GM12878 (cell line): ENCODE results near the gene AKT1S1. TPM values are rescaled to one million over a fixed set of nuclear protein-coding genes. Genes with fewer than 3 reads are reported as not detected.

Experiments used
- ATAC-seq: fragments of 200-7000 bp; cut with Tn5 transposase; 3 replicates; pipeline ENCODE4 v1.9.1; 2020; ENCODE audit warnings: mild to moderate bottlenecking, moderate library complexity
- BruUV-seq: library from RNA; stranded (reverse); fragments of 400-500 nt; replicated peaks from 2 replicates; lab custom pipeline; 2021; lab: Mats Ljungman, UMichigan
- CTCF ChIA-PET: fragments of 300-600 bp; sonication (Branson Sonifier 250); formaldehyde crosslinking; extraction: SDS; loops from one replicate; lab custom pipeline; 2021; ENCODE audit warnings: inconsistent platforms; lab: Yijun Ruan, JAX
- POLR2A ChIA-PET: fragments of 350-600 bp; formaldehyde crosslinking; extraction: SDS; loops from one replicate; lab custom pipeline; 2021; ENCODE audit warnings: inconsistent platforms; lab: Charles Lee
- RAD21 ChIA-PET: fragments of 300-600 bp; sonication (Branson Sonifier 250); formaldehyde crosslinking; loops from one replicate; lab custom pipeline; 2023; ENCODE audit warnings: antibody characterized with exemption; ENCODE audit not compliant: unreplicated experiment; lab: Charles Lee
- SMC1A ChIA-PET: fragments of 300-600 bp; sonication (Branson Sonifier 250); formaldehyde crosslinking; loops from one replicate; lab custom pipeline; 2023; ENCODE audit not compliant: unreplicated experiment, uncharacterized antibody; lab: Charles Lee
- DNase-seq: peaks from one replicate; pipeline ENCODE4 v3.0.0-alpha.2; 2011; ENCODE audit warnings: low read depth, low spot score
- FAIRE-seq: peaks from 3 replicates; lab custom pipeline; 2011; peaks lifted over from hg19 to GRCh38; lab: Jason Lieb, UNC
- H2AFZ ChIP-seq: 2 replicates; pipeline ENCODE4 v1.6.0; 2011; ENCODE audit warnings: low read depth, low read length, control low read depth; ENCODE audit not compliant: control insufficient read depth
- H3K27ac ChIP-seq: 2 replicates; pipeline ENCODE4 v1.5.1; 2011; ENCODE audit warnings: control low read depth; ENCODE audit not compliant: control insufficient read depth, insufficient read depth
- H3K27me3 ChIP-seq, 2 experiments: replicated peaks in 1 of 2; 2 replicates each; pipeline versions ENCODE4 v1.6.0 to v1.6.1; 2011; ENCODE audit warnings: low read length in 1 of 2; ENCODE audit not compliant: control insufficient read depth in 2 of 2, insufficient read depth in 2 of 2
- H3K36me3 ChIP-seq, 2 experiments: 2 replicates each; pipeline ENCODE4 v1.5.1; 2011; ENCODE audit warnings: low read length in 1 of 2; ENCODE audit not compliant: control insufficient read depth in 2 of 2, insufficient read depth in 2 of 2
- H3K4me1 ChIP-seq: 2 replicates; pipeline ENCODE4 v1.6.1; 2011; ENCODE audit warnings: mild to moderate bottlenecking, low read length, moderate library complexity, mixed read lengths; ENCODE audit not compliant: control insufficient read depth, insufficient read depth
- H3K4me2 ChIP-seq: 2 replicates; pipeline ENCODE4 v1.6.0; 2011; ENCODE audit warnings: control low read depth; ENCODE audit not compliant: control insufficient read depth, insufficient read depth
- H3K4me3 ChIP-seq: fragments of 200-600 bp; sonication (generic); 2 replicates; pipeline ENCODE4 v1.5.1; 2016
- H3K79me2 ChIP-seq: 2 replicates; pipeline ENCODE4 v1.6.0; 2011; ENCODE audit warnings: low read length; ENCODE audit not compliant: control insufficient read depth, insufficient read depth
- H3K9ac ChIP-seq: 2 replicates; pipeline ENCODE4 v1.8.0; 2011; ENCODE audit warnings: low read length, control low read depth, mixed read lengths; ENCODE audit not compliant: control insufficient read depth, insufficient read depth
- H3K9me3 ChIP-seq: replicated peaks from 3 replicates; pipeline ENCODE4 v1.5.1; 2011; ENCODE audit warnings: mild to moderate bottlenecking, low read length; ENCODE audit not compliant: control insufficient read depth, insufficient read depth
- H4K20me1 ChIP-seq: 2 replicates; pipeline ENCODE4 v1.6.0; 2011; ENCODE audit not compliant: control insufficient read depth, insufficient read depth
- ATF3 ChIP-seq: IDR thresholded peaks from 2 replicates; pipeline ENCODE4 v1.6.1; 2011; ENCODE audit warnings: low read depth, mild to moderate bottlenecking, low read length, moderate library complexity, borderline replicate concordance; ENCODE audit errors: extremely low read depth
- BMI1 ChIP-seq: fragments of 450-650 bp; IDR thresholded peaks from 2 replicates; pipeline ENCODE4 v1.6.1; 2016; ENCODE audit warnings: mild to moderate bottlenecking, moderate library complexity, borderline replicate concordance
- E2F8 ChIP-seq: fragments of 450-650 bp; IDR thresholded peaks from 2 replicates; pipeline ENCODE4 v1.6.1; 2018; ENCODE audit warnings: mild to moderate bottlenecking, low read depth, moderate library complexity; ENCODE audit not compliant: partially characterized antibody
- EP300 ChIP-seq, 2 experiments: fragments of 150-350 bp in 1 of 2; IDR thresholded peaks; 2 replicates each; pipeline ENCODE4 v1.6.1; 2011 to 2012; ENCODE audit warnings: low read depth in 2 of 2, low read length in 2 of 2, borderline replicate concordance in 1 of 2, improper control_type of control experiment in 1 of 2, inconsistent platforms in 1 of 2; ENCODE audit not compliant: control insufficient read depth in 1 of 2
- GATAD2B ChIP-seq: fragments of 450-650 bp; conservative IDR thresholded peaks from 2 replicates; pipeline ENCODE4 v1.6.1; 2017; ENCODE audit warnings: low read depth, mild to moderate bottlenecking, moderate library complexity
- IKZF2 ChIP-seq, 2 experiments: fragments of 450-650 bp; IDR thresholded peaks; 2 replicates each; pipeline ENCODE4 v1.6.1; 2017; ENCODE audit warnings: mild to moderate bottlenecking in 2 of 2, moderate library complexity in 2 of 2
- IRF4 ChIP-seq: IDR thresholded peaks from 2 replicates; pipeline ENCODE4 v1.6.1; 2011; ENCODE audit warnings: low read depth, low read length
- JUNB ChIP-seq: IDR thresholded peaks from 2 replicates; pipeline ENCODE4 v1.6.1; 2016; ENCODE audit warnings: antibody characterized with exemption, mild to moderate bottlenecking
- MXI1 ChIP-seq: fragments of 150-350 bp; IDR thresholded peaks from 2 replicates; pipeline ENCODE4 v1.6.1; 2011; ENCODE audit warnings: low read depth, mild to moderate bottlenecking, inconsistent platforms, low read length, improper control_type of control experiment
- MYC ChIP-seq: IDR thresholded peaks from 2 replicates; pipeline ENCODE4 v1.6.1; 2011; ENCODE audit warnings: mild to moderate bottlenecking, low read length, moderate library complexity, inconsistent platforms; ENCODE audit not compliant: insufficient read depth, insufficient replicate concordance, insufficient read length, severe bottlenecking
- NBN ChIP-seq: fragments of 450-650 bp; IDR thresholded peaks from 2 replicates; pipeline ENCODE4 v1.6.1; 2016
- PAX8 ChIP-seq: fragments of 450-650 bp; IDR thresholded peaks from 2 replicates; pipeline ENCODE4 v1.6.1; 2017; ENCODE audit warnings: mild to moderate bottlenecking, moderate library complexity
- RAD51 ChIP-seq: fragments of 450-650 bp; IDR thresholded peaks from 2 replicates; pipeline ENCODE4 v1.6.1; 2016; ENCODE audit warnings: moderate library complexity, mild to moderate bottlenecking, inconsistent platforms
- RBBP5 ChIP-seq: fragments of 200-600 bp; sonication (generic); conservative IDR thresholded peaks from 2 replicates; pipeline ENCODE4 v1.6.1; 2016
- SREBF1 ChIP-seq: IDR thresholded peaks from 2 replicates; pipeline ENCODE4 v1.6.1; 2012; ENCODE audit warnings: mild to moderate bottlenecking, low read length
- SREBF2 ChIP-seq: IDR thresholded peaks from 2 replicates; pipeline ENCODE4 v1.6.1; 2012; ENCODE audit warnings: mild to moderate bottlenecking, low read length
- TCF12 ChIP-seq: IDR thresholded peaks from 2 replicates; pipeline ENCODE4 v1.6.1; 2011; ENCODE audit warnings: low read depth, mild to moderate bottlenecking, low read length
- TCF7 ChIP-seq: IDR thresholded peaks from 2 replicates; pipeline ENCODE4 v1.6.1; 2014; ENCODE audit warnings: antibody characterized with exemption, borderline replicate concordance
- ZNF207 ChIP-seq: fragments of 450-650 bp; IDR thresholded peaks from 2 replicates; pipeline ENCODE4 v1.6.1; 2014; ENCODE audit warnings: antibody characterized with exemption, mild to moderate bottlenecking, borderline replicate concordance
- ZNF592 ChIP-seq: fragments of 450-650 bp; IDR thresholded peaks from 2 replicates; pipeline ENCODE4 v1.6.1; 2017; ENCODE audit warnings: mild to moderate bottlenecking, moderate library complexity
- WGBS: methylation state at CpG from one replicate; pipeline ENCODE4 v1.1.6; 2016; ENCODE audit warnings: low lambda C conversion rate; ENCODE audit not compliant: insufficient replicate concordance, insufficient coverage; ENCODE audit errors: missing lambda C conversion rate; 5-methylcytosine and 5-hydroxymethylcytosine counted together
- in situ Hi-C: fragments of 300-500 bp; cut with MboI; formaldehyde crosslinking; loops from 9 replicates; pipeline ENCODE4 v1.14.3; 2018; ENCODE audit warnings: mixed read lengths
- intact Hi-C: fragments of 100-400 bp; cut with micrococcal nuclease; formaldehyde crosslinking; loops from one replicate; pipeline ENCODE4 v1.14.2; 2022; ENCODE audit not compliant: unreplicated experiment
- polyA plus RNA-seq, 11 experiments: library from polyadenylated mRNA; depleted of rRNA in 4 of 11; unstranded in 6 of 11; stranded (reverse) in 5 of 11; fragments of >200 nt; fragmentation: Nextera tagmentation in 4 of 11; fragmentation: Illumina TruSeq in 1 of 11; extraction: Ambion mirVana in 4 of 11; extraction: Trizol in 1 of 11; gene quantifications; 1 replicate in 1 of 11; 2 replicates in 10 of 11; pipeline versions ENCODE4 v1.2.1 to v1.2.3, GENCODE V29; 2011 to 2016; ENCODE audit warnings: inconsistent platforms in 2 of 11, missing spikeins in 2 of 11, low read depth in 1 of 11
- total RNA-seq, 4 experiments: library from RNA; depleted of rRNA in 3 of 4; stranded (reverse); fragments of >200 nt in 3 of 4; fragmentation: Illumina TruSeq in 1 of 4; extraction: Trizol in 1 of 4; gene quantifications; 2 replicates each; pipeline versions ENCODE4 v1.2.1 to v1.2.3, GENCODE V29; 2013 to 2021

AKT1S1 gene
- total and polyA plus RNA-seq, 10 of the 15 experiments (the other 5 are each of a cell fraction or from before 2014, with no cell fraction given) = 0.43 to 23.0 (median 12.3) TPM

- no peak for ATAC-seq
- DNase-seq = no peak
- TF ChIP-seq IKZF2 (IDR thresholded peaks at IDR 0.05) (no peak), TCF12 (no peak), SREBF2 (no peak), MXI1 (no peak), RAD51 (no peak), SREBF1 (no peak), EP300 (IDR thresholded peaks at IDR 0.05; ENCODE audit: borderline replicate concordance in 1 of 2, control insufficient read depth in 1 of 2, low read depth in 2 of 2, low read length in 2 of 2) (no peak), ZNF207 (no peak), PAX8 (no peak), ATF3 (no peak), JUNB (no peak), NBN (no peak), RBBP5 (no peak), E2F8 (no peak), MYC (no peak), GATAD2B (no peak), ZNF592 (no peak), IRF4 (no peak), TCF7 (no peak), BMI1 (no peak)
- CTCF ChIA-PET = no interaction called here
- FAIRE-seq = no peak
- peak overlapping the region; percentile 57 for H3K27ac ChIP-seq
- H3K9me3 ChIP-seq = no peaks in the 10 kb centered on the region; the same call in 2 of the 3 replicates
- WGBS = 33% methylated on average over 6 of the region's 6 CpGs
- H3K4me1 ChIP-seq = peaks cover 62% of the 10 kb centered on the region
- H3K79me2 ChIP-seq = peaks cover 21% of the 10 kb centered on the region
- peaks cover 6 to 14% of the 10 kb centered on the region in 2 experiments; a peak in 3 of 4 replicates for H3K36me3 ChIP-seq
- peak overlapping the region; percentile 62 for H3K4me2 ChIP-seq
- POLR2A ChIA-PET = interaction anchor here (0.9 to 1.1 kb wide), 2 partner anchors 9 to 12 kb away, joined by 3 read pairs; no protein-coding TSS in a partner anchor
- RAD21 ChIA-PET = no interaction called here
- no peak overlapping the region for H3K4me3 ChIP-seq
- no peaks in the 10 kb centered on the region for H3K27me3 ChIP-seq
- peak overlapping the region; percentile 57; the same call in 1 of the 2 replicates for H2AFZ ChIP-seq
- intact Hi-C loops (no loop called here), in situ Hi-C loops (no loop called here)
- H4K20me1 ChIP-seq = peaks cover 3% of the 10 kb centered on the region; the same call in 1 of the 2 replicates
- peak overlapping the region; percentile 18 for H3K9ac ChIP-seq
- SMC1A ChIA-PET = interaction anchor here (1.5 kb wide), 1 partner anchor 9 kb away, joined by 6 read pairs; no protein-coding TSS in a partner anchor
- no TSS peak for BruUV-seq
Measured at GRCh38 chr19:49904136-49904535, 27.0 kb upstream of the AKT1S1 start.
